CD4-positive, alpha-beta T cell treated with Interferon gamma for 1 hour (primary cell): ENCODE results near the gene SCAMP4.
A peak's percentile ranks its signal among the peaks of the same experiment; 100 is the strongest.

ENCODE experiments used
- DNase-seq: peaks from one replicate; pipeline ENCODE4 v3.0.0-alpha.2; 2020

The SCAMP4 gene, protein sequence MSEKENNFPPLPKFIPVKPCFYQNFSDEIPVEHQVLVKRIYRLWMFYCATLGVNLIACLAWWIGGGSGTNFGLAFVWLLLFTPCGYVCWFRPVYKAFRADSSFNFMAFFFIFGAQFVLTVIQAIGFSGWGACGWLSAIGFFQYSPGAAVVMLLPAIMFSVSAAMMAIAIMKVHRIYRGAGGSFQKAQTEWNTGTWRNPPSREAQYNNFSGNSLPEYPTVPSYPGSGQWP

DNA sequence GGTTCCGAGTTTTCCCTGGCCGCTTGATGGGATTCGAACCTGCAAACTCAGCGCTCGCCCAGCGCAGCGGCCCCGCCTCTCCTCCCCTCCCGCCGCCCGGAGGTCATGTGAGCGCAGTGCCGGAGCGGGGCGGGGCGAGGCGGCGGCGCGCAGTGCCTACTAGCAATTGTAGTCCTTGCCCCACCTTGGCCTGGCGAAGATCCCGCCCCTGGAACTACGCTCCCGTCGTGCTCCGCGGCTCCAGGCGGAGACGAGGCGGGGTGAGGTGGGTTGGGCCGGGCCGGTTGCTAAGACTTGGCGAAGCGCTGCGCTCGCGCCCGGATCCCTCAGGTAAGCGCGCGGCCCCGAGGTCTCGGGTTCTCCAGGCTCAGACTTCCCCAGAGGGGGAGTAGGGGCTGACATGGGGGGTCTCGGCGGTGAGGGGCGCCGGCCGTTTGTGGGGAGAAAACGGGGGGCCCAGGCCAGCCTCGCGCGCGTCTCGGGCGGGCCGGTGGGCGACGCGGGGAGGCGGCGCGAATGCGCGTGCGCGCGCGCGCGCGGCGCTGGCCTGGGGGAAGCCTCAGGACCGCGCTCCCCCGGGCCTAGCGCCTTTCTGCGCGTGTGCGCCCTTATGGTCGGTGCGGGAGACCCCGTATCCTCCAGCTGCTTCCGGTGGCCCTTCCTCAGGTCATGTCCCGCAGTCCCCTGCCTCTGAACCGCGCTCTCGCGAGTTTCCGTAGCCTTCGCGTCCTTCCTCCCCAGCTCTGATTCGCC is at the start of gene SCAMP4, which contains the start of gene ADAT3:
SCAMP4 (plus strand) TSS at position 290 of the 753 bp plus-strand sequence. CDS start 9,621 bp downstream, outside the sequence.
ADAT3 (plus strand) TSS at position 290 of the 753 bp plus-strand sequence. CDS start 6,649 bp downstream, outside the sequence.
- peak; percentile 99 for DNase-seq

DNA sequence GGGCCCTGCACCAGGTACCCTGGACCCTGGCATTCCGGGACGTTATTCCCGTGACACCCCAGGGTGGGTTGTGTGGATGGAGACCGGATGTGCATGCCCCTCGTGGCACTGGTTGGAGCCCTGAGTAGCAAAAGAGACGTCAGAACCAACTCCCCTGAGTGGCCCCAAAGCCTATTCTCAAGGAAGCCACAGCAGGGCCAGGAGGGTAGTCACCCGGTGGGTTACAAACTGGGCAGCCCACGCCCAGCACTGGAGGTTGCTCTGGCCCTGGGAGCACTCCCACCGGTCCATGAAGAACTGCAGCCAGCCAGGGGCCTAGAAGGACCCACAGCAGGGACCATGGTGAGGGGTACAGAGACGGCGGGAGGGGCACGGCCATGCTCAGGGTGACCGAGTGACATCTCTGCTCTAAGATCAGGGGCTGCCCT is 49.4 kb upstream of the SCAMP4 start:
- no peak for DNase-seq

DNA sequence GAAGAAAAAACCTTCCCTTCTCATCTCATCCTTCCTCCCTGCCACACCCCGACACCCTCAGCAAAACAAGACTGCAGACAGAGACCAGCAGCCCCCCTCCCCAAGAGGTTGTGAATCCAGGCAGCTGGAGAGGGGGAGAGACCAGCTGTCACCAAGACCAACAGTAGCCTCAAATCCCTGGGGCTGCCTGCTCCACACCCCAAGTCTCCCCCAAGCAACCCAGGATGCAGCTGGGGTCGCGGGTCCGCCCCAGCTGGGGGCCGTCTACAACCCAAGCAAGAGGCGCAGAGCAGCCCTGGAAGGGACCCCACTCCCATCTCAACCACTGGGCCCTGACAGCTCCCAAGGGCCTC is 48.9 kb upstream of the SCAMP4 start:
- no peak for DNase-seq

DNA sequence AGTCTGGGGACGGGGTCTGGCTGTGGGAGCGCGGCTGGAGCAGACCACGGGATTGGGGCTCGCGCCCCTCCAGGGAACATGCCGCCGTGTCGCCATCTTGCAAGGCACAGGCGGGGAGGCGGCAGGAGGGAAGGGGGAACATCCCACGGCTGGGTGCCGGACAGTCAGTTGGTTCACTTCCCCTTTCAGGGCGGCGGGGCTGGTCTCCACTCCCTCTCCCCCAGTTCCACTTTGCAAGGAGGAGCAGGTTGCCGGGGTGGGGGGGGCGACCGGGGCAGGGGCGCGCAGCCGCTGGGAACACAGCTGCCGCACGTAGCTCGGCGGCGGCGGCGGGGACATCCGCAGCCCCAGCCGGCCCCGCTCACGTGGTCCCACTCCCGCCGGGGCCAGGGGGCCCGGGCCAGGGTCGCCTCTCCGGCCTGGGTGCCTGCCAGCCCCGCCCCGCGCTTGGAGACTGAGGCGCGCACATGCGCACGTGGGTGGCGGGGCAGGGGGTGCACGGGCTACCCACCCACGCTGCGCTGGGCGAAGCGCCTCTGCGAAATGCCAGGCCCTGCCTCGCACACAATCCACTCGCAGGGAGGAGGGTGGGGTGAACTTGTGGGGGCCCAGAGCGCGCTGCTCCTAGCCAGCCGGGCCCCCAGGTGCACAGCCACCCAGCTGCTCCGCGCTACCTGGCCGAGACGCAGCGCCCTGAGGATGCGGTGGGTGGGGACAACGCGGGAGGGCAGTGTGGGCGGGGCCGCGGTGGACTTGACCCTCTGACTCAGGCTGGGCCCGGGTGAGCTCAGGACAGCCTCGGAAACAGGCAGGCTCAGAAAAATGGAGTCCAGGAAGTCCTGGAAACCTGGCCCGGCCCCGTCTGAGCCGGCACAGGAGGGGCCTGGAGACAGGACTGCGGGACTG is 48.2 kb upstream of the SCAMP4 start:
- peak; percentile 74 for DNase-seq

DNA sequence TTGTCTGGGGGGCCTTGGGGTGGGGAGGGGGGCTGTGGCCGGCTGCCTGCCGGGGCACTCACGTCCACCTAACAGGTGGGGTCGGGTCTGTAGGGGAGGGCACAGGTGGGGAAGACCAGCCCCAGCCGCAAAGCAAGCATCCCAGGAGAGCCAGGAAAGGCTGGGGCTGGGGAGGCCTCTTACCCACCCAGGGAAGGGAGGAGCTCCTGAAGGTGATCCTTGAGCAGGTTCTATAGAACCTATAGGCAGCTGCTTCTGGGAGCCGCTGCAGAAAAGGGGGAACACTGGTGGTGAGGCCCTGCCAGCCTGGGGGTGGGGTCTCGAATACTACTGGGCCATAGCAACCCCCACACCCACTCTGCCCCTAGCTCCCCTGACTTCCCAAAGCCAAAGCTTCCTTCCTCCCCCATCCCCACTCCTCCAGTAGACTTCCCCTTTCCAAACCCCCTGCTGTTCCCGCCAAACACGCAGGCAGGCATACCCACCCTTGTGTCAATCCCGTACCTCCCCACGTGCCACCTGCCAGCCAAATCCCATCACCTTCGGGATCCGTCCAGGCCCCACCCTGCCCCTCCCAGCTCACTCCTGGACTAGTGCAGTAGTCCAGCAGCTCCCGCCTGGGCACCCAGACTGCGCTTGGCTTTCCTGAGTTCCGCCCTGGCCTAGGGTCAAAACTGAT is 47.4 kb upstream of the SCAMP4 start:
- no peak for DNase-seq

DNA sequence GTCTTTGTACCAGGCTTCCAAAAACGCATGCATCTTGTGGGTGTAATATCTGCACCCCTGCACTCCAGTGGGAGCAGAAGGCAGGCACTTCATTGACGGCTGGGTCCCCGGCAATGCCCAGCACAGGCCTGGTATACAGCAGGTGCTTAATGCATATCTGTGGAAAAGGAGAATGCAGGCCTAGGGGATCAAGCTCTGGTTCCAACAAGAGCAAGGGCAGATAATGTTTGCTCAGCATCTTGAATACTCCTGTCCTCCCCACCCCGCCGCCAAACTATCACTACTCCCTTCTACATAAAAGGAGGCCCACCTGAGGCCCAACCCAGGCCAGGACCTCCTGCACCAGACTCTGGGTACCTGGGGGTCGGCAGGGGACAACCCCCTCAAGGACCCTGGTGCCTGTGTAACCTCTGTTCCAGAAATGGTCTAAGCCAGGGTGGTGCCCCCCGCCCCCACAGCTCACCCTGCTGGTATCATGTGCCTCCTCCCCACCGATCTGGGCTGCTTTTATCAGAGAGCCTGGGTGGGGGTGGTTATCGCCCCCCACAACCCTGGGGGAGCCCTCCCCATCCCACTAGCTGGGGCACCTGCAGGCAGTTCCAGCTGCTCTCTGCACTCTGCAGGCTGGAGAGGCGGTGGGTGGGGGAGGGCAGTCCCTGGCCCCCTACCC is 46.7 kb upstream of the SCAMP4 start:
- no peak for DNase-seq

DNA sequence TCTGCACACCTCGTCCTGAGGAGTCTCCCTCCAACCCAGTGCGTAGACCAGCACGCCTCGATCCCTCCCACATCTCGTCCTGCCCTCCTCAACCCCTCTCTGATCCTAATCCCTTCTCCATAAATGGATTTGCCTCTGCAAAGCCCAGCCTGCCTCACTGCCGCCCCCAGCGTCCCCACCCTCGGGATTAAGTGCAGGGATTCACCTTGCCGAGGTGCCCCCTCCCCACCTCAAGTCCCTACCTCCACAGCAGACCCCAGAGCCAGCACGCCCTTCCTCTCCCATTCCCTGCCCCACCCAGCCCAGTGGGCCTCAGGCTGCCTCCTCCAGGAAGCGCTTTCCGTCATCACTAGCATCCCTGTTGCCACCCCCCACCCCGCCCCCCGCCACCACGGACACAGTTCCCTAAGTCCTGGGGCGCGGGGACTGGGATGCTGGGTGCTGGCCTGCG is 45.8 kb upstream of the SCAMP4 start:
- no peak for DNase-seq

DNA sequence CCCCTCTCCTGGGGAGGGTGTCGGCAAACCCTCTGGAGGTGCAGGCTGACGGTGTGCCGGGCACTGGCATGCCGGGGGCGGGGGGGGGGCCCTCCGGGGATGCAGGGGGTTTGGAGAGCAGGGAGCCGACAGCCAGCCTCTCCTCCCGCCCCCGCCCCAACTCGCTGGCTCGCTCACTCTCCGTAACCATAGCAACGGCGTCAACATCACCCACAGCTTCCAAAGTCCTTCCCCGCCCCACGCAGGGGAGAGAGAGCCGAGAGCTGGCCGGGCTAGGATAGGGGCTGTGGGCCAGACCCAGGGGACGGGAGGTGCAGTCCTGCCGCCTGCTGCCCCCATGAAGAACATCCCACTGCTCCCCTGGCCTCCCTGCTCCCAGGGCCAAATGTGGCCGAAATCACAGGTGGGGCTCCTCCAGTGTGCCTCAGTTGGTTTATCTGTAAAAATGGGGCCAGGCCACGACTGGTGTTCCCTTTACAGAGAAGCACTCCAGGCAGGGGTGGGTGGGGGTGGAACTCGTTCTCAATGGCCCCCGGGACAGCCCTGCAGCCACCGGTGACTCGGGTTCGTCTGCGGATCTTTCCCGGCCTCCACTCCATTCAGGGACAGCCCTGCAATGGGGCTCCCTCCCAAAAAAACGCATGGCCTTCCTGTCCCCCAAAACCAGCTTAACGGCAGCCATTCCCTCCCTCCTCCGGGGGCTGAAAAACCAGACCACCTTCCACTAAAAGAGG is 45.0 kb upstream of the SCAMP4 start:
- peak; percentile 74 for DNase-seq

DNA sequence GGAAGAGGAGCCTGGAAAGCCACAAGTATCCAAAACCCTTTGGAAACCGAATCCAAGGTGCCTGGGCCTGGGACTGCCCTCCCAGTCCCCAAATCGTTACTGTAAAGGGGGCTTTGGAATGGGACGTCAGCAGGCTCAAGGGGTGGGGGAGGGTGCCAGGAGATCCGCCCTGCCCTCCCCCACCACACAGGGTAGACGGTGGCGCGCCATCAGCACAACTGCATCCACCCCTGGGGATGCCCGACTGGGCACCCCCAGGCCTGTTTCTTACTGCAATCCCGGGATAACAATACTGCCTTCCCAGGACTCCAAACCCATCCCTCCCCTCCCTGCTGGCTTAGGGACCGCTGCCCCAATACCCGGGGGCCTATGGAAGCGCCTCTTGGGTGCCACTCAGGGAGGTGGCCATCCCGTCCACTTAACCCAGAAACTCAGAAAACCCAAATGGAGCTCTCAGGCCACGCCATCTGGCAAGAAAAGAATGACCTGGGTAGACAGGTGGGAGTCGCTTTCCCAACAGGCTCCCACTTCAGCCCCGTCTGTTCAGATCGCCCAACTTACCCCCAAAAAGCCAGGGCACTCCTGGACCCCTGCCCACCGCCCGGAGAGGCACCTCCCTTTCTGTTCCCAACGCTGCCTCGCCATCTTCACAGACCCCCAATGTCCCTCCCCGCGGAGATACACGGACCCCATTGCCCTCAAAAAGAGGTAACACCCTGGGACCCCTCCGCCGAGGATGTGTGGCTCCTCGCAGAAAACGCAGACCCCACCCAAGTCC is 44.2 kb upstream of the SCAMP4 start:
- DNase-seq: no peak

DNA sequence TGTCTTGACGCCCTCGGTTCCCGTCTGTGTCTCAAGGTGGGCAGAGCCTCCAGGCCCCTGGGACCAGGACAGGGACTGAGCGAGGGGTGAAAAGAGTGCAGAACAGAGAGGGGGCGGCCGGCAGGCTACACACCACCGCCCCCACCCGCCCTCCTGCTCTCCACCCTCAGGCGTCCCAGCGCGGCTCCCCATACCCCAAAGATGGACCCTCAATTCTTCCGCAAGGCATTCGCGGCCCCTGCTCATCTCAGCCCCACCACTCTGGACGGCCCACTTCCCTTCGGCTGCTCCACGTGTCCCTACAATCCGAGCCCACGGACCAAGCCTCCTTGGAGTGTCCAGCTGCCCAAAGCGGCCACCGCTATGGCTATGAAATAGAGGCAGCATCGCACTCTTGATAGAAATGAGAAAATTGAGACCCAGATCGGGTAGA is 43.6 kb upstream of the SCAMP4 start:
- DNase-seq: no peak

DNA sequence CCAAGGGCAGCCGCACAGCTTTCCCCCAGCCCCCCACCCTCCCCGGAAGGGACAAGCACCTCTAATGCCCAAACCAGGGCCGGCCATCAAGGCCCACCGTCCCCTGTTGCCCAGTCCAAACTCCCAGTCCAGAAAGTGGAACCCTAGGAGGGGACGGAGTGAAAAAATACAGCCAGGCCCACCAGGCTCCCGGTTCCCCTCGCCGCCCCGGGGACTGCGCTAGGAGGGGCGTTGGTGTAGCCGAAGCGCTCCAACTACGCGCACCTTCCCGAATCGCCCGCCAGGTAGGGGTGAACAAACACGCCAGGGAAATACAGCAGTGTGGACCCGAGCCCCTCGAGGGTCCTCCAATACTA is 43.2 kb upstream of the SCAMP4 start:
- no peak for DNase-seq

DNA sequence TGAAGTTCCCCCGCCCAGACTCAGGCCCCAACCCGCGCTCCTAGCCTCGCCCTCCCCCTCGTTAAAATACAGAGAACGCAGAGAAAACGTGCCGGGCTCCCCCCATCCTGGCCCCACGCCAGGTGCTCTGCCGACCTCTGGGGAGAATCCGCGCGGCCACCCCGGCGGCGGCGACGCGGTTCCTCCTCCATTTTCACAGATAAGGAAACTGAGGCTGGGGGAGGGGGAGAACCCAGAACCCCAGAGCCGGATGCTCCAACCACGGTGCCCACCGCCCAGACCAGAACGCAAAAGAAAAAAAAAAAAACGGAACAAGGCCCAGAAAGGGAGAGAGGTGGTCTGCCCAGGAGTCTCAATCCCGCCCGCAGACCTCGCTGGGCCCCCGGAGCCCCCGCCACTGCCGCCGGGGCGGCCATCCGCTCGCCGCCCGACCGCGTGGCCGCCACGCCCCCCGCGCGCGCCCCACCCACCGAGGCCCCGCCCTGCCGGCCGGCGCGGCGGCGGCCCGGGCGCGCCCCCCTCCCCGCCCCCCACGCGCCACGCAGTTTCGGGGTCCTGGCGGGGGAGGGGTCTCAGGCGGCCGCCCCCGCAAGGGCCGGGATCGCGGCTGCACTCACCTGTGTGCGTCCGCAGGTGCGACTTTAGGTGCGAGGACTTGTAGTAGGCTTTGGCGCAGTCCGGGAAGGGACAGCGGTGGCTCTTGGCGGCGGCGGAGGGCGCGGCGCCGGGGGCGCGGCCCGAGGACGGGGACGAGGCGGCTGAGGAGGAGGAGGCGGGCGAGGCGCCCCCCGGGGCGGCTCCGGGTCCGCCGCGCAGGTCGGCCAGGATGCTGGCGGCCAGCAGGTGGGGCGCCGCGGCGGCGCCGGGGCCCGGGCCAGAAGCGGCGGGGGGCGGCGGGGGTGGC is 42.5 kb upstream of the SCAMP4 start:
- DNase-seq: peak; percentile 54

DNA sequence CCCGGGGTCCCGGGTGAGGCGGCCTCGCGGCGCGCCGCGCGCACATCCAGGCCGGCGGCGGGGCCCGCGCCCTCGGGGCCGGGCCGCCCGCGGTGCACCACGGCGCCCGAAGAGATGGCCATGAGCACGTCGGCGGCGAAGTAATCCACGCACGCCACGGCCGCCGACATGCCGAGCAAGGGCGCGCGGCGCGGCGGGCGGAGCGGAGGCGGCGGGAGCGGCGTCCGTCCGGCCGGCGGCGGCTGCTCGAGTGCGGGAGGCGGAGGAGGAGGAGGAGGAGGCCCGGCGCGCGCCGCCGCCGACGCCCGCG is 41.9 kb upstream of the SCAMP4 start, which contains the start of gene KLF16:
KLF16 (minus strand) TSS at position 252 of the 310 bp plus-strand sequence; CDS start at position 170, 82 bp downstream.
- DNase-seq: no peak

DNA sequence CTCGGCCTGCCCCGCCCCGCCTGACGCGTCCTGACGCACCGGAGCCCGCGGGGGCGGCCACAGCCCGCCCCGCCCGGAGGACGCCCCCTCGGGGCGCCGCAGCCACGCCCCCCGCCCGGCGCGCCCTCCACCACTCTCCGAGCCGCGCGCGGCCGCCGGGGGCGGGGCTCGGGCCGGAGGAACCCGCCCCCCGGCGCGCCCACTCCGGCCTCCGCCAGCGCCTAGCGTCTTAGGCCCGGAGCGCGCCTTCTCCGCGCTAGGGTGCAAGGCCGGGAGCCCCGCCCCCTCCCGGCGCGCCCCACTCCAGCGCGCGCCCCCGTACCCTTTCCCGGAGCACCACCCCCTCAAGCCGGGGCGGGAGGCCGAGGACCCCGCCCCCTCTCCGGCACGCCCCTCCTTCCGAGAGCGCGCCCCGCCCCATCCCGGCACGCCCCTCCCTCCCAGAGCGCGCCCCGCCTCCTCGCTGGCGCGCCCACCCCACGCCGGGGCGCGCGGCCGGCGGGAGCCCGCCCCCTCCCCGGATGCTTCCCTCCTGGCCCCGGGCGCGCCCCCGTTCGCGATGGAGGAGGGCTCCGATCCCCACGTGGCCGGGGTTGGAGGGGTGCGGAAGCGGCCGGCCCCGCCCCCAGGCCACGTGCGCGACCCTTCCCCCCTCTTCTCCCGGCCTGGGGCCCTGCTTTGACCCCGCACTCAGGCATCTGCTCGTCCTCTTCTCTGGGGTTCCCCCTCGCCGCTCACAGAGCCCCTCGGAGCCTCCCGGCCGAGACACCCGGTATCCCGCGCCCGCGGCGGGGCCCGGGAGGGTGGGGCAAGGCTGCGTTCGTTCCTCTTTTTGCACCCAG is 41.3 kb upstream of the SCAMP4 start:
- peak; percentile 91 for DNase-seq

DNA sequence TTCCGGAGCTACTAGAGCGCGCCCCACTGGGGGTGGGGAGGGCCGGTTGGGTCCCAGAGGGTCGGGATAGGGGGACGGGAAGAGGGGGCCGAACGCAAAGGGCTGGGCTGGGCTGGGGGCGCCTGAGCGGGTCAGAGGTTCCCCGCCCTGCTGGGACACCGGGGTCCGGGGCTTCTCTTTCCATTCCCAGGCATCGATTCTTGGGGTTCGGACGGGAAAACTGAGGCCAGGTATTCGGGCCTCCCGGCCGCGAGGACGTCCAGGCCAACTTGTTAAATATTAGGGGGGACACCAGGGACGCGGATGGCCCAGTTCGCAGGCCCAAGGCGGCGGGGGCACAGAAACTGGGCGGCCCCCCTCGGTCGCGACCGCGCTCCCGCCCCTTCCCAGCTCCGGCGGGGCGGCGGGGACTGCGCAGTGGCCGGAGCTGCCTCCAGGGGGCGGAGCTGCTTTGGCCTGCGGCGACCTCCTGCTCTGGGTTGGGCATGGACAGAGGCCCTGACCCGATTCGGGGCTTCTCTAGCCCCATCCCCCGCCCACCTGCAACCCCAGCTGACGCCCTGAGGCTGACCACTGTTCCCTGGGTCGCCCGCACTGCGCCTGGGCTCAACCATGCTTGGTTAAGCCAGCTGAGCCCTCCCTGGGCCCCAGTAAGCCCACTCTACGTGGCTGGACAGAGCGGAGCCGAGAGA is 40.6 kb upstream of the SCAMP4 start:
- DNase-seq: peak; percentile 71

DNA sequence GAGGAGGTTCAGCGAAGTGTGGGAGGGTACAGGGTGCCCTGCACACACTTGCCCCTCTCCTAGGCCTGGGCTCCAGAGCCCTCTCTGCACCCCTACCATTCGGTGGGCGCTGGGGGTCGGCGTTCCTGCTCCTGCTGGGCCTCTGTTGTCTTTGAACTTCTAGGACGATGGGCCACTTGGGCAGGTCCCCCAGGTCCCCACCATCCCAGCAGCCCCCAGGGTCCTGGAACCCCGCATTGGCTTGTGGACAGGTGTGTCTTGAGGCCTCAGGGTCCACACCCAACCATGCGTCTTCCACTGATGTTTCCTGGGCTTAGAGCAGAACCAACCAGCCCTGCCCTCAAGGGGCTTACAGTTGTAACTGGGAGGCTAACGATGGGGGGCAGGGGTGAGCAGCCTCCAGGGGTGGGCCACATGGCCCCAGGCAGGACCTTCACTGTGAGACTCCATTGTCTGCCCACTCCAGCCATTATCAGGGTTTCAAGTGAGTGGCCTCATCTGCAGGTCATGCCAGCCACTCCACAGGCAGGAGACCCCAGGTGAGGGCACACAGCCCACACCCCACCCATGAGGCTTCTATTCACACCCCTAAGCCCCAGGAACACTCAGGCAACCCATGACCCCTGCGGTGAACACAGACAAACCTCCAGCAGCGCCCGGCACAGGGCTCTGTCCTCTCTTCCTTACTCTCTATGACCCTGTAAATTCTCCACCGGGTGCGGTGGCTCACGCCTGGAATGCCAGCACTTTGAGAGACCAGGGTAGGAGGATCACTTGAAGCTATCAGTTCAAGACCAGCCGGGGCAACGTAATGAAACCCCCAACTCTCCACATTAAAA is 39.8 kb upstream of the SCAMP4 start:
- no peak for DNase-seq
